Activated CD4-positive, CD25-positive, alpha-beta regulatory T cell (primary cell): ENCODE results near the gene IGFBP5.

ENCODE experiments used
- DNase-seq, 4 experiments: peaks; one replicate each; lab custom pipeline; 2025; lab: John Stamatoyannopoulos, UW

IGFBP5 gene

GRCh38 chr2:216688731-216689340, 6.5 kb downstream of the IGFBP5 start:
- DNase-seq, result no peak

GRCh38 chr2:216687646-216688045, 7.7 kb downstream of the IGFBP5 start:
- no peak for DNase-seq

GRCh38 chr2:216687111-216687510, 8.2 kb downstream of the IGFBP5 start:
- DNase-seq, result no peak

- DNase-seq, result no peak
Observed at GRCh38 chr2:216685327-216685875, 9.9 kb downstream of the IGFBP5 start.

GRCh38 chr2:216683846-216684245, 11.5 kb downstream of the IGFBP5 start:
- DNase-seq, result no peak

- DNase-seq, result no peak
Observed at GRCh38 chr2:216681683-216682082, 13.7 kb downstream of the IGFBP5 start.

GRCh38 chr2:216680951-216681629, 14.3 kb downstream of the IGFBP5 start:
- no peak for DNase-seq

- no peak for DNase-seq
Observed at GRCh38 chr2:216679658-216680024, 15.7 kb downstream of the IGFBP5 start.

- no peak for DNase-seq
Observed at GRCh38 chr2:216678813-216679657, 16.3 kb downstream of the IGFBP5 start.

GRCh38 chr2:216678098-216678465, 17.3 kb downstream of the IGFBP5 start:
- DNase-seq, result no peak

- DNase-seq, result no peak
Observed at GRCh38 chr2:216677439-216678097, 17.8 kb downstream of the IGFBP5 start.

- DNase-seq, result no peak
Observed at GRCh38 chr2:216676630-216677029, 18.7 kb downstream of the IGFBP5 start.

- DNase-seq, result no peak
Observed at GRCh38 chr2:216674376-216674775, 21.0 kb downstream of the IGFBP5 start.

- DNase-seq, result no peak
Observed at GRCh38 chr2:216673609-216674008, 21.7 kb downstream of the IGFBP5 start.

- DNase-seq, result no peak
Observed at GRCh38 chr2:216673021-216673420, 22.3 kb downstream of the IGFBP5 start.

GRCh38 chr2:216672466-216672865, 22.9 kb downstream of the IGFBP5 start:
- DNase-seq, result no peak

- no peak for DNase-seq
Observed at GRCh38 chr2:216671791-216672343, 23.5 kb downstream of the IGFBP5 start.

GRCh38 chr2:216671081-216671411, 24.3 kb downstream of the IGFBP5 start:
- DNase-seq, result no peak

- DNase-seq, result no peak
Observed at GRCh38 chr2:216670266-216671080, 24.9 kb downstream of the IGFBP5 start.

- peak in 3 of 4 experiments; percentile 29 to 49 (median 37) for DNase-seq
Observed at GRCh38 chr2:216666461-216667233, 28.7 kb downstream of the IGFBP5 start.
